Natural killer cell (primary cell): ENCODE results near the gene CYP26A1. TPM values are rescaled to one million over a fixed set of nuclear protein-coding genes. Genes with fewer than 3 reads are reported as not detected.

ENCODE experiments used
- ATAC-seq, 3 donors: fragments of 150-1000 bp in 2 of 3; fragments of 200-7000 bp in 1 of 3; cut with Tn5 transposase; 1 replicate in 1 of 3; 2 replicates in 2 of 3; pipeline ENCODE4 v1.10.0; 2021; ENCODE audit warnings: mild to moderate bottlenecking in 2 of 3, moderate library complexity in 2 of 3
- DNase-seq, 2 donors: peaks; one replicate each; pipeline versions ENCODE4 v3.0.0 to v3.0.0-alpha.2; 2013 to 2021; ENCODE audit warnings: mixed read lengths in 1 of 2
- H3K27ac ChIP-seq: one replicate; pipeline ENCODE4 v1.5.1; 2013; ENCODE audit warnings: mild to moderate bottlenecking, low read length
- H3K27me3 ChIP-seq: one replicate; pipeline ENCODE4 v1.6.1; 2013; ENCODE audit warnings: low read length; ENCODE audit not compliant: control insufficient read depth, insufficient read depth
- H3K36me3 ChIP-seq: one replicate; pipeline ENCODE4 v1.6.1; 2013; ENCODE audit warnings: low read length; ENCODE audit not compliant: control insufficient read depth, insufficient read depth
- H3K4me1 ChIP-seq: one replicate; pipeline ENCODE4 v1.6.1; 2013; ENCODE audit warnings: low read length; ENCODE audit not compliant: control insufficient read depth, insufficient read depth
- H3K4me3 ChIP-seq: one replicate; pipeline ENCODE4 v1.5.1; 2013; ENCODE audit warnings: low read length
- H3K9me3 ChIP-seq: one replicate; pipeline ENCODE4 v1.6.1; 2013; ENCODE audit warnings: low read length; ENCODE audit not compliant: control insufficient read depth, insufficient read depth
- H3K27ac Mint-ChIP-seq, 2 donors: one replicate each; pipeline ENCODE4 v1.8.0; 2022; ENCODE audit warnings: mild to moderate bottlenecking in 2 of 2, mixed read lengths in 2 of 2, moderate library complexity in 1 of 2
- H3K27me3 Mint-ChIP-seq, 2 donors: one replicate each; pipeline ENCODE4 v1.8.0; 2022; ENCODE audit warnings: low read depth in 2 of 2, mixed read lengths in 2 of 2
- H3K36me3 Mint-ChIP-seq: one replicate; pipeline ENCODE4 v1.8.0; 2022; ENCODE audit warnings: mixed read lengths
- H3K4me1 Mint-ChIP-seq, 2 donors: one replicate each; pipeline ENCODE4 v1.8.0; 2022; ENCODE audit warnings: mixed read lengths in 2 of 2
- H3K4me3 Mint-ChIP-seq: one replicate; pipeline ENCODE4 v1.8.0; 2022; ENCODE audit warnings: mild to moderate bottlenecking, moderate library complexity, mixed read lengths
- H3K9me3 Mint-ChIP-seq, 2 donors: one replicate each; pipeline ENCODE4 v1.8.0; 2022; ENCODE audit warnings: mixed read lengths in 2 of 2
- CTCF ChIP-seq: fragments of 200-600 bp; IDR thresholded peaks from one replicate; pipeline ENCODE4 v1.8.0; 2022; ENCODE audit warnings: antibody characterized with exemption
- WGBS: methylation state at CpG from one replicate; pipeline ENCODE4 v1.1.7; 2013; ENCODE audit warnings: missing lambda C conversion rate; ENCODE audit not compliant: insufficient coverage; 5-methylcytosine and 5-hydroxymethylcytosine counted together
- intact Hi-C: fragments of 100-400 bp; cut with micrococcal nuclease; formaldehyde crosslinking; loops from one replicate; pipeline ENCODE4 v1.14.2; 2022
- total RNA-seq, 4 donors: library from RNA; stranded (reverse); fragments of 120-200 nt in 1 of 4; gene quantifications; one replicate each; pipeline versions ENCODE4 v1.2.3 to v1.2.4, GENCODE V29; 2013 to 2022

Gene CYP26A1
- total RNA-seq, 3 donors from 2014 or later (not counting 1 experiment from before 2014, with no cell fraction given) = not detected

GRCh38 chr10:93072225-93072712, 1.4 kb upstream of the CYP26A1 start:
- DNase-seq (no peak), ATAC-seq (no peak)
- H3K36me3 Mint-ChIP-seq = no peaks in the 10 kb centered on the region
- no peaks in the 10 kb centered on the region for H3K9me3 Mint-ChIP-seq
- H3K27me3 Mint-ChIP-seq = peaks cover 44 to 65% of the 10 kb centered on the region in 2 donors
- no peak for TF ChIP-seq CTCF
- Histone ChIP-seq H3K36me3 (no peaks in the 10 kb centered on the region), H3K27ac (no peak overlapping the region), H3K4me1 (peaks cover 34% of the 10 kb centered on the region), H3K4me3 (no peak overlapping the region), H3K9me3 (no peaks in the 10 kb centered on the region), H3K27me3 (peaks cover 36% of the 10 kb centered on the region)
- peaks cover 4 to 8% of the 10 kb centered on the region in 2 donors for H3K4me1 Mint-ChIP-seq
- no peak overlapping the region for H3K27ac Mint-ChIP-seq
- 2% methylated on average over 27 of the region's 27 CpGs for WGBS
- intact Hi-C loops = no loop called here
- peak overlapping the region; percentile 13 for H3K4me3 Mint-ChIP-seq

GRCh38 chr10:93072713-93073538, 767 bp upstream of the CYP26A1 start:
- no peak for ATAC-seq
- H3K4me1 ChIP-seq = peaks cover 34% of the 10 kb centered on the region
- no peak for DNase-seq
- H3K27me3 Mint-ChIP-seq = peaks cover 39 to 64% of the 10 kb centered on the region in 2 donors
- peaks cover 38% of the 10 kb centered on the region for H3K27me3 ChIP-seq
- H3K27ac Mint-ChIP-seq = no peak overlapping the region
- intact Hi-C loops = no loop called here
- 6% methylated on average over 34 of the region's 34 CpGs for WGBS
- no peak for TF ChIP-seq CTCF
- H3K4me3 Mint-ChIP-seq = no peak overlapping the region
- no peaks in the 10 kb centered on the region for H3K9me3 Mint-ChIP-seq
- H3K9me3 ChIP-seq = no peaks in the 10 kb centered on the region
- H3K36me3 ChIP-seq = no peaks in the 10 kb centered on the region
- no peak overlapping the region for H3K27ac ChIP-seq
- H3K4me3 ChIP-seq = no peak overlapping the region
- H3K4me1 Mint-ChIP-seq = peaks cover 4 to 8% of the 10 kb centered on the region in 2 donors
- no peaks in the 10 kb centered on the region for H3K36me3 Mint-ChIP-seq

- no peak for ATAC-seq
- no peak overlapping the region for H3K27ac ChIP-seq
- Mint-ChIP-seq H3K4me1 (peaks cover 4 to 8% of the 10 kb centered on the region in 2 donors), H3K27ac (no peak overlapping the region), H3K9me3 (no peaks in the 10 kb centered on the region), H3K27me3 (peaks cover 32 to 59% of the 10 kb centered on the region in 2 donors), H3K4me3 (peak overlapping the region; percentile 37), H3K36me3 (no peaks in the 10 kb centered on the region)
- TF ChIP-seq CTCF = no peak
- H3K36me3 ChIP-seq = no peaks in the 10 kb centered on the region
- H3K4me1 ChIP-seq = peaks cover 34% of the 10 kb centered on the region
- no peak overlapping the region for H3K4me3 ChIP-seq
- peak in 1 of 2 donors; percentile 18 for DNase-seq
- WGBS = under 1% methylated on average over 40 of the region's 40 CpGs
- H3K27me3 ChIP-seq = peaks cover 32% of the 10 kb centered on the region
- no peaks in the 10 kb centered on the region for H3K9me3 ChIP-seq
- intact Hi-C loops = no loop called here
Observed at GRCh38 chr10:93074147-93074596, 479 bp downstream of the CYP26A1 start.
